Psoas muscle (tissue), 8 donors: ENCODE data around the gene STK38. TPM values are rescaled to one million over a fixed set of nuclear protein-coding genes. Genes with fewer than 3 reads are reported as not detected.

Source experiments
- ATAC-seq, 4 donors: fragments of 200-7000 bp; cut with Tn5 transposase; one replicate each; pipeline ENCODE4 v1.9.1; 2020; ENCODE audit warnings: moderate library complexity in 3 of 4, mild to moderate bottlenecking in 2 of 4
- DNase-seq, 2 donors: peaks; one replicate each; pipeline ENCODE4 v3.0.0-alpha.2; 2020
- H3K27ac ChIP-seq: fragments of 200-600 bp; one replicate; pipeline ENCODE4 v1.8.0; 2022
- H3K27me3 ChIP-seq, 3 donors: fragments of 200-600 bp in 1 of 3; one replicate each; pipeline versions ENCODE4 v1.6.1 to v1.8.0; 2013 to 2022; ENCODE audit warnings: low read length in 2 of 3, mild to moderate bottlenecking in 2 of 3, moderate library complexity in 1 of 3; ENCODE audit not compliant: insufficient read depth in 3 of 3
- H3K36me3 ChIP-seq, 2 donors: fragments of 200-600 bp in 1 of 2; one replicate each; pipeline versions ENCODE4 v1.6.1 to v1.8.0; 2013 to 2022; ENCODE audit warnings: low read depth in 1 of 2, mild to moderate bottlenecking in 1 of 2, moderate library complexity in 1 of 2; ENCODE audit not compliant: insufficient read depth in 1 of 2
- H3K4me1 ChIP-seq: fragments of 200-600 bp; one replicate; pipeline ENCODE4 v1.8.0; 2022
- H3K4me3 ChIP-seq: fragments of 200-600 bp; one replicate; pipeline ENCODE4 v1.8.0; 2022; ENCODE audit warnings: mild to moderate bottlenecking
- H3K9me3 ChIP-seq: fragments of 200-600 bp; one replicate; pipeline ENCODE4 v1.8.0; 2022
- WGBS, 3 donors: extraction: QIAGEN DNeasy Blood & Tissue Kit; methylation state at CpG; one replicate each; pipeline versions ENCODE4 v1.1.6 to v1.1.7; 2013; 5-methylcytosine and 5-hydroxymethylcytosine counted together
- intact Hi-C, 2 donors: fragments of 100-400 bp; cut with DNase I; formaldehyde crosslinking; loops; one replicate each; pipeline versions ENCODE4 v1.11.0 to v1.14.2; 2022
- polyA plus RNA-seq, 3 donors: library from polyadenylated mRNA; stranded (reverse); fragments of 200-250 nt; gene quantifications; one replicate each; pipeline ENCODE4 v1.2.3, GENCODE V29; 2013
- total RNA-seq, 4 donors: library from RNA; stranded (reverse); fragmentation: NEBNext Ultra II Directional in 2 of 4; extraction: Animal tissue kit (Norgen Biotek cat#: 25700) in 2 of 4; gene quantifications; one replicate each; pipeline versions ENCODE4 v1.2.1 to v1.2.4, GENCODE V29; 2021 to 2023
- TF ChIP-seq, protein P1 (sequence below): fragments of 200-600 bp; IDR thresholded peaks from one replicate; pipeline ENCODE4 v1.8.0; 2022; ENCODE audit warnings: antibody characterized with exemption
- donor health status: healthy with polysubstance abuse.
- donor health status: DM: no; HTN: no; CAD: no; lungs with moderate emphysema.
- donor health status: Bipolar disorder and iron deficiency.
- donor health status: healthy.
- donor health status: DM: yes; HTN: yes; CAD: no.
- donor health status: DM: no; HTN: no; CAD: no.
- donor health status: DM: no; HTN: no; CAD: no.
- donor health status: DM: yes; HTN: yes; CAD: no.

Gene STK38
- total and polyA plus RNA-seq, 7 donors, result 7.7 to 18.9 (median 11.7) TPM

DNA sequence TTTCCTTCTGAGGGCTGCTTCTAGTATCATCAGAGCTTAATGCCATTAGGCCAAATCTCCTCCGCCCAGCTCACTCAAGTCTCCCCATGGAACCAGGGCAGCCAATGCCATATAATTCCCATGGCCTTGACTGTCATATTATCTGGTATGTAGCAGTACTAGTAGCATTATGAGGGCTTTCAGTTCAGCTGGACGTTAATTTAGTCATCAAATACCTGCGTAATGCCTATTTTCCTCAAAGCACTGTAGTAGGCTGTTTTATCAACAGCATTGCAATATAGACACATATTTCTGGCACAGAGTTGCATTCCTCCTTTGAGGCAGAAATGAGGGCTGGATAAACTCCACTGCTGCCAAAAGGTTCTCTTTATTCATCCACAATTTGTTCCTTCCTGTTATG lies 102.8 kb downstream of the STK38 start:
- DNase-seq (no peak), ATAC-seq (no peak)
- no peaks in the 10 kb centered on the region for H3K27me3 ChIP-seq
- TF ChIP-seq, protein P1, sequence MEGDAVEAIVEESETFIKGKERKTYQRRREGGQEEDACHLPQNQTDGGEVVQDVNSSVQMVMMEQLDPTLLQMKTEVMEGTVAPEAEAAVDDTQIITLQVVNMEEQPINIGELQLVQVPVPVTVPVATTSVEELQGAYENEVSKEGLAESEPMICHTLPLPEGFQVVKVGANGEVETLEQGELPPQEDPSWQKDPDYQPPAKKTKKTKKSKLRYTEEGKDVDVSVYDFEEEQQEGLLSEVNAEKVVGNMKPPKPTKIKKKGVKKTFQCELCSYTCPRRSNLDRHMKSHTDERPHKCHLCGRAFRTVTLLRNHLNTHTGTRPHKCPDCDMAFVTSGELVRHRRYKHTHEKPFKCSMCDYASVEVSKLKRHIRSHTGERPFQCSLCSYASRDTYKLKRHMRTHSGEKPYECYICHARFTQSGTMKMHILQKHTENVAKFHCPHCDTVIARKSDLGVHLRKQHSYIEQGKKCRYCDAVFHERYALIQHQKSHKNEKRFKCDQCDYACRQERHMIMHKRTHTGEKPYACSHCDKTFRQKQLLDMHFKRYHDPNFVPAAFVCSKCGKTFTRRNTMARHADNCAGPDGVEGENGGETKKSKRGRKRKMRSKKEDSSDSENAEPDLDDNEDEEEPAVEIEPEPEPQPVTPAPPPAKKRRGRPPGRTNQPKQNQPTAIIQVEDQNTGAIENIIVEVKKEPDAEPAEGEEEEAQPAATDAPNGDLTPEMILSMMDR, result no peak
- H3K27ac ChIP-seq, result peak overlapping the region; percentile 95
- H3K4me3 ChIP-seq, result peak overlapping the region; percentile 77
- 54 to 65% (median 55%) methylated on average over 3 of the region's 3 CpGs for WGBS, 3 donors
- peaks cover 2 to 8% of the 10 kb centered on the region in 2 donors for H3K36me3 ChIP-seq
- no peaks in the 10 kb centered on the region for H3K9me3 ChIP-seq
- intact Hi-C loops, result loop anchor here (5.0 to 10.0 kb wide), 4 partner anchors 103 to 240 kb away; partner anchors contain the start of genes SRSF3 (in 2 of the 2) and STK38 (in 1 of the 2)
- peaks cover 41% of the 10 kb centered on the region for H3K4me1 ChIP-seq

Other genes with a start within 250 kb of the STK38 start
- gene BNIP5, start 210.6 kb downstream of the STK38 start, total RNA-seq, result not detected
- under 1 TPM in 1 of 3 donors, not detected in 2; 0.01 TPM for gene BNIP5, start 210.6 kb downstream of the STK38 start, polyA plus RNA-seq
- not detected for gene ETV7, start 159.8 kb downstream of the STK38 start, total RNA-seq
- under 1 TPM in 2 of 3 donors, not detected in 1; 0.06 to 0.09 TPM for gene ETV7, start 159.8 kb downstream of the STK38 start, polyA plus RNA-seq
- gene PXT1, start 104.6 kb downstream of the STK38 start, total RNA-seq, result under 1 TPM in 3 of 4 donors, not detected in 1; 0.10 to 0.34 (median 0.17) TPM
- gene PXT1, start 104.6 kb downstream of the STK38 start, polyA plus RNA-seq, result under 1 TPM; 0.03 to 0.31 (median 0.12) TPM
- 10 to 100 TPM; 20.5 to 30.4 (median 22.3) TPM for gene KCTD20, start 104.5 kb downstream of the STK38 start, total RNA-seq
- gene KCTD20, start 104.5 kb downstream of the STK38 start, polyA plus RNA-seq, result 10 to 100 TPM; 11.6 to 44.4 (median 40.0) TPM
- 100 to 1,000 TPM in 2 of 4 donors, 10 to 100 TPM in 2; 64.6 to 182 (median 125) TPM for gene SRSF3, start 46.9 kb upstream of the STK38 start, total RNA-seq
- gene SRSF3, start 46.9 kb upstream of the STK38 start, polyA plus RNA-seq, result 100 to 1,000 TPM; 109 to 267 (median 176) TPM
- 100 to 1,000 TPM in 3 of 4 donors, 10 to 100 TPM in 1; 39.2 to 666 (median 157) TPM for gene CDKN1A, start 131.2 kb upstream of the STK38 start, total RNA-seq
- 100 to 1,000 TPM; 130 to 415 (median 273) TPM for gene CDKN1A, start 131.2 kb upstream of the STK38 start, polyA plus RNA-seq
- gene RAB44, start 150.3 kb upstream of the STK38 start, total RNA-seq, result under 1 TPM in 1 of 4 donors, not detected in 3; 0.06 TPM
- under 1 TPM in 1 of 3 donors, not detected in 2; 0.01 TPM for gene RAB44, start 150.3 kb upstream of the STK38 start, polyA plus RNA-seq